T-helper 9 cell (primary cell): ENCODE data around the gene SLC41A2.
"Not testable (repeated sequence)": the region's sequence is repeated elsewhere in the genome, so short reads cannot be mapped to it uniquely, and the experiment has no call there.

Experiments
- DNase-seq: peaks from one replicate; pipeline ENCODE4 v3.0.0-alpha.2; 2020
- total RNA-seq, 2 donors: gene quantifications; one replicate each; lab custom pipeline; 2026; lab: John Stamatoyannopoulos, UW

Gene SLC41A2, protein sequence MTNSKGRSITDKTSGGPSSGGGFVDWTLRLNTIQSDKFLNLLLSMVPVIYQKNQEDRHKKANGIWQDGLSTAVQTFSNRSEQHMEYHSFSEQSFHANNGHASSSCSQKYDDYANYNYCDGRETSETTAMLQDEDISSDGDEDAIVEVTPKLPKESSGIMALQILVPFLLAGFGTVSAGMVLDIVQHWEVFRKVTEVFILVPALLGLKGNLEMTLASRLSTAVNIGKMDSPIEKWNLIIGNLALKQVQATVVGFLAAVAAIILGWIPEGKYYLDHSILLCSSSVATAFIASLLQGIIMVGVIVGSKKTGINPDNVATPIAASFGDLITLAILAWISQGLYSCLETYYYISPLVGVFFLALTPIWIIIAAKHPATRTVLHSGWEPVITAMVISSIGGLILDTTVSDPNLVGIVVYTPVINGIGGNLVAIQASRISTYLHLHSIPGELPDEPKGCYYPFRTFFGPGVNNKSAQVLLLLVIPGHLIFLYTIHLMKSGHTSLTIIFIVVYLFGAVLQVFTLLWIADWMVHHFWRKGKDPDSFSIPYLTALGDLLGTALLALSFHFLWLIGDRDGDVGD
- 2.4 to 10.8 reads per million in 2 donors for total RNA-seq

DNA sequence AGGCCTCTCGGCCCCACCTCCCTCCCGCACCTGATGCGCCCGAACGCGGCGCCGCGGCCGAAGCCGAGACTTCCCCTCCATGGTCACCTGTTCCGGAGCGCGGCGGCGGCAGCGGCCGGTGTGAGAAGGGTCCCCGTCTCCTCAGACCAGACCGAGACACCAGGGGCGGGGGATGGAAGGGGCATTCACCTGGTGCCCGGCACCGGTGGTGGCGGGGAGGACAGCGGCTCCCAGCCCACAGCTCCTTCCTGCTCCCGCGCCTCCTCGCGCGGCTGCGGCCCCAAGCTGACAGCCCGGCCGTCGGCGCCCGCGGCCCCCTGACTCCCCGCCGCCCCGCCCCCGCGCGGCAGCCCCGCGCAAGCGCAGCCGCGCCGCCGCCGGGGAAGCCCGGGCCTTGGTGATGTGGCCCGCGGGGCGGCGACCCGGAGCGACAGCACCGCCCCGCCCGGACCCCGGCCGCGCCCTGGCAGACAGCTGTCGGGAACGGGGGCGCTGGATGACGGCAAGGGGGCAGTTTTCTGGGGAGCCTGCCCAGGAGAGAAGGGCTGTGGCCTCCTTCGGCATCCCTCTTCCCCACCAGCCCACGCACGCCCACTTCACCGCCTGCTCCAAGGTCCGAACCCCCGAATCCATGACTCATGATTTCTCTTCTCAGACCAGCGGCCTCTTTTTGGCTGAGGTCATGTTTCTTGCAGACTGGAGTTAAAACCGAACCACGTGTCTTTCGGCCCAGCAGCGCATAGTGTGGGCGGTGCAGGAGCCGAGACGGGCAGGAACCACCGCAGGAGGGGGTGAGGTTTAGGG is at the start of gene SLC41A2:
SLC41A2 (minus strand) TSS at position 290 of the 804 bp plus-strand sequence. CDS start 29,763 bp downstream, outside the sequence.
- peak; percentile 71 for DNase-seq

DNA sequence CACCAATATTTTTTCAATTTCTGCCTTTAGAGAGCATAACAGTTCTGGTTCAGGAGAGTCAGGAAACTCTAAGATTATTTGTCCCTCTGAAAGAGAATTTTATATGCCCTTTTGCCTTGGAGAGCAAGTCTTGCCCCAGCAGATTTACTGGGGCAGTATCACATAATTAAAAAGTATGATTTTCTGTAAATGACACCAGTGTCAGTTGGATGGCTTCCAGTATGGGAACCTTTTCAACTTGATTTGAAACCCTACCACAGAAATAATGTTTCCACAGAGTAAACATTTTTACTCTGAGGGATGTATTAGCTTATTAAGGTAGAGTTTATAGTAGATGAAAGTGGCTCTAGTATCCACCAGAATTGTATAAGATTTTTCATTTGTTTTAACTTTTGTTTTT is 43.4 kb upstream of the SLC41A2 start:
- DNase-seq = no peak

DNA sequence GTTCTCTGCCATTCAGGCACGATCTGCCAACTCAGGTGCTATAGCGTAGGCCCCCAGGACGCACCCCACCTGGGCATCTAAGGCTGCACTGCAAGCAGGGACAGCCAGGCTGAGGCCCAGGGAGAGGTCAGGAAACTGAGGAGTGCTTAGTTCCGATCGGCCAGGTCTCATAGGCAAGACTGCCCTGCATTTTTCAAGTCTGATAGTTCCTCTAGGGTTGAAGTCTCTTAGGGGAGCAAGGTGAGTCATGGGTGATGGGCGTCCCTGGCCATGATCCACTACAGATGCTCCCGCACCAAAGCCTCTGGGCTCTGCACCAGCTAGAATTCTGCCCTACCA is 41.2 kb upstream of the SLC41A2 start:
- DNase-seq = no peak

DNA sequence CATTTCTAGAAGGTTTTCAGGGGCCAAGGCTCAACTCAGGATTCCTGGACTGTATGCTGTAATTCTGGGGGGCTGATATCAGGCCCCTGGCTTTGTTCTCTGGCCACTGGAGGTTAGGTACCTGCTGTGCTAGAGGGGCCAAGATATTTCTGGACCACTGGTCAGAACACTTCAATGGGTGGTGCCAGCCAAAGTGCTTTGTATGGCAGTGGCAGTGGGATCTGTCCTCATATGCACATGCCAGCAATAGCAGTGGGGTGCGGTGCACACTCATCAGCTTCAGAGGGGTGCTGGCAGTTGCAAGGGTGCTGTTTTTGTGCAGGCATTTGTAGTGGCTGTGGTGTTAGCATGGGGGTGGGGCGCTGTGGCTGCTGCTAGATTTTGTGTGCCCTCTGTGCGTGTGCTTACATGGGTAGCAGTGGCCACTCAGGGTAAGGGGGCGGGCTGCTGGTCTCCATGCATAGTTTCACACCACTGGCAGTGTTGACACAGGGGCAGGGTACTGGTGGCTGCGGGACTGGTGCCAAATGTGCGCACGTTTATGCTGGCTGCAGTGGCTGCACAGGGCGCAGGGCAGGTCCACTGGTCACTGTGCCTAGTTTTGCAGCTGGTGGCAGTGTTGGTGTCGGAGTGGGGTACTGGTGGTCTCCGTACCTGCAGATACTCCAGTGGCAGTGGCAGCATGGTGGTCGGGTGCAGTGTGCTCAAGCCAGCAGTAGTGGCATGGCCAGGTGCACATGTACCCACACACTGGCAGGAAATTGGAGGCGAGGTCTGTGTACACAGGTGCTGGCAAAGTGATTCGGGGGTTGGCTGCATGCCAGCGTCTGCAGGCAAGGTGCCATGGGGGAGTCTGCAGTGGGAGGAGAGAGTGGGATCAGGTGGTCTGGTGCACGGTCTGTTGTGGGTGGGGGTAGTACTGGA is 40.6 kb upstream of the SLC41A2 start:
- DNase-seq = no peak

DNA sequence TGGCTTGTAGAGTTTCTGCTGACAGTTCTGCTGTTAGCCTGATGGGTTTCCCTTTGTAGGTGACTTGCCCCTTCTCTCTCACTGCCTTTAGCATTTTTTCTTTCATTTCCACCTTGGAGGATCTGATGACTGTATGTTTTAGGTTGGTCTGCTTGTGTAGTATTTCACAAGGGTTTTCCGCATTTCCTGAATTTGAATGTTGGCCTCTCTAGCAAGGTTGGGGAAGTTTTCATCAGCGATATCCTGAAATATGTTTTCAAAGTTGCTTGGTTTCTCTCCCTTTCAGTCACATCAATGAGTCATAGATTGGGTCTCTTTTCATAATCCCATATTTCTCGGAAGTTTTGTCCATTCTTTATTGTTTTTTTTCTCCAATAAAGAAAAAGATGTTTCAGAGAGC is 39.5 kb upstream of the SLC41A2 start:
- no peak for DNase-seq

DNA sequence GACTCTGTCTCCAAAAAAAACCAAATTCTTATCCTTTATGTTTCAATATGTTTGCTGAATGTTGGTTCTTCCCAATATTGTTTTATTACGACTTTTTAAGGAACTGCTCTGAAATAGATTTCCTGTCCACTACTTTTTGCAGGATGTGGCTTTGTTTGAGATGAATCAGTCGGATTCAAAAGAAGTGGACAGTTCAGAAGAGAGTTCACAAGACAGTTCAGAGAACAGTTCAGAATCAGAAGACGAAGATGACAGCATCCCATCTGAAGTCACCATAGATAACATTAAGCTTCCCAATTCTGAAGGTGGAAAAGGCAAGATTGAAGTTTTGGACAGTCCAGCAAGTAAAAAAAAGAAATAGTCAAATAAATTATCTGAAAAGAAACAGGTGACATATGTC is 36.2 kb upstream of the SLC41A2 start:
- DNase-seq = no peak

DNA sequence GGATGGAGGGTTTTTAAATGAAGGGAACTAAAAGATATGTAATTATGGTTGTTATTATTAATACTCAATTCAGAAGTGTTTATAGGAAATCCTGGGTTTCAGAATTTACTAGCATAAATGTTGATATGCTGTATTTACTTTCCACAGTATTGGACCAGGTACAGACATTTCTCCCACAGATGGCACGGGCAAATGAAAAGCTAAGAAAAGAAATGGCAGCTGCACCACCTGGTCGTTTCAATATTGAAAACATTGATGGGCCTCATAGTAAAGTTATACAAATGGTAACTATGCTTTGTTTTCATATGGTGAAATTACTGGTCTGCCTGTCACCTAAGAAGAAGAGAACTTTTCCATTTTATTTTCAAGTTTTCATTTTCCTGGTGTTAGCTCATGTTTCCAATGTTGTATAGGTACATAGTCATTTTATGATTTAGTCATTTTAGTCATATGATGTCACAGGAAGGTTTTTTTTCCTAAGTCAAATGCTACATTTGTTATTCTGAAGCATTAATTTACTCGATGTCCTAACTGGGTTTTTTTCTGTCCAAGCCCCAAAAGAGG is 33.6 kb upstream of the SLC41A2 start:
- no peak for DNase-seq

DNA sequence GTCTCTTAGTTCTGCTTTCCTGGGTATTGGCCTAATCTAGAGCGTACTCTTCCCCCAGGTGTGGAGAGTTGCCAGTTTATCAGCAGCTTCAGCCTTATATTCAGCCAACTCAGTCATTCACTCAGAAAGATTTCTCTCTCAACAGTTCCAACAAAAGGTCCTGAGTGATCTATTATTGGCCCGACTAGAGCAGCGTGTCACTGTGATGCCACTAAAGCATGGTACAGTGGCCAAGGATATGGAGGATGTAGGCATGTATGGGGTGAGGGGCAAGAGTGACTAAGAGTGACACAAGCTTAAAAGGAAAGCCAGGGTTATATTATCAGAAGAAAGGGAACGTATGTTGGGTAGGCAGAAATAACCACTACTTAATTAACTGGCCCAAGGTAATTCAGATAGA is 32.9 kb upstream of the SLC41A2 start:
- DNase-seq = no peak

DNA sequence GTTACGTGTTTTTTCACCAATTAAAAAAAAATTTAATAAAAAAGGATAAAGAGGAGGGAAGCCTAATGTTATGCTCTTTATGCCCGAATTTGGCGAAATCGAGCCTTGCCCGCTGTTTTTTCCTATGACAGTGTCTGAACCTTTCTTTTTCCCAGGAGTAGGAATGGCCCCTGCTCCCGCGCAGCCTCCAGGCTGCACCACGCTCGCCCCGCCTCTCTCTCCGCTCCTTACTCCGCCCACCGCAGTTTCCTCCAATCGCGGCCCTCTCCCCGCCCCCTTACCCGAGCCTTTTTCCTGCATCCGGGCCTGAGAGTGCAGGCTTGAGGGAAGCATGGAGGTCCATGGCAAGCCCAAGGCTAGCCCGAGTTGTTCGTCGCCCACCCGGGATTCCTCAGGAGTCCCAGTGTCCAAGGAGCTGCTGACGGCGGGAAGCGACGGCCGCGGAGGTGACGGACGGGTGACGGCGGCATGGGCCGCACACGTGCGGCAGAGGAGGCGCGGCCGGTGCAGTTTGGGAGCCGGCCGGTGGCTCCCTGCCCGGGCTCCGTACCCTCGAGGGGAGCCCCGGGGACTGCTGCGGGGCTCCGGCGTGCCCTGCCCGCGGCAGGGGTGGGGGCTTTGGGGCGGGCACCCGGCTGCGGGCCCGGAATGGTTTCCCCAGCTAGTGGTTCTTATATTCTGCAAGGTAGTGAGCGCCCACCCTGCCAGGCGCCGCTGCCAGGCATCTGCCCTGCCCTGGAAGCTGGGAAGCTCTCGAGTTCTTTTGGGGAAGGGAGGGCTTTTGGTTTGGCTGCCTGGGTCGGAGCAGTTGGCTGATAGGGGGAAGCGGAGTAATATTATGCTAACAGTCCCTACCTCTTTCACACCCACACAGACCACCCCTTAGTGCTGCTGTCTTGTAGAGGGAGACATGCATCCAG is 28.2 kb upstream of the SLC41A2 start, which contains the start of gene NOPCHAP1:
NOPCHAP1 (plus strand) TSS at position 295 of the 920 bp plus-strand sequence; CDS start at position 332, 37 bp downstream.
- peak; percentile 84 for DNase-seq

DNA sequence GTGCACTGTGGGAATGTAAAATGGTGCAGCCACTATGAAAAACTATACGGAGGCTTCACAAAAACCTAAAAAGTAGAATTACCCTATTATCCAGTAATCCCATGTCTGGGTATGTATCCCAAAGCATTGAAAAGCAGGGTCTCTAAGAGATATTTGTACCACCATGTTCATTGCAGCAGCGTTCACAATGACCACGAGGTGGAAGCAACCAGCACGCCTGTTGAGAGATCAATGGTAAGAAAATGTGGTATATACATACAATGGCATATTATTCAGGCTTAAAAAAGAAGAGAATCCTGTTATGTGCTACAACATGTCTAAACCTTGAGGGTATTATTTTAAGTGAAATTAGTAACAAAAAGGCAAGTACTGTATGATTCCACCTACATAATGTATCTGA is 27.1 kb upstream of the SLC41A2 start:
- no peak for DNase-seq

DNA sequence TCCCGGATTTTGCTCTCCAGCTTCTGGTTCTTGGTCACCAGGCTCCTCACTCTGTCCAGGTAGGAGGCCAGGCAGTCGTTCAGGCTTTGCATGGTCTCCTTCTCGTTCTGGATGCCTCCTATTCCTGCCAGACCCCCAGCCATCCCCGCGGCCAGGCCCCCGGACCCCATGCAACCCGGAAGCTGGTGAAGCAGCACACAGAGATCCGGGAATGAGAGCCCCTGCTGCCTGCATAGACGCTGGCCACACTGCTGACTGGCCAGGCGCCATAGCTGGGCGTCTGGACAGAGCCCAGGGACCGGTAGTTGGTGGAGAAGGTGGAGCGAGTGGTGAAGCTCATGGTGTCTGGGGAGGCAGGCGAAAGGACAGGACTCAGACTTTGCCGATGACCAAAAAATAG is 19.6 kb upstream of the SLC41A2 start:
- DNase-seq = not testable (repeated sequence)

DNA sequence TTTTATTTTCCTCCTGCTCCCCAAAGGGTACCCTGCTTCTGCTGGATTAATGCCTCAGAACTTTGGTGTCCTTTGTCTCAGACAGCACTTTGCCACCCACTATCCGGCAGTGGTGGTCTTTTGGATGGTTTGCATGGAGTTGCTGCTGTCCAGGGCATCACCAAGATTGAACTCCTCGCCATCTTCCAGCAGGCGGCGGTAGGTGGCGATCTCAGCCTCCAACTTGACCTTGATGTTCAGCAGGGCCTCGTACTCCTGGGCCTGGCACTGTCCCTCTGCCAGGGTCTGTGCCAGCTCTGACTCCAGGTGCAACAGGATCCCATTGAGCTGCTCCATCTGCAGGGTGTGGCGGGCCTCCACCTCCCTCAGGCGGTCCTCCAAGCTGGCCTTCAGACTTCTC is 18.6 kb upstream of the SLC41A2 start:
- no peak for DNase-seq

DNA sequence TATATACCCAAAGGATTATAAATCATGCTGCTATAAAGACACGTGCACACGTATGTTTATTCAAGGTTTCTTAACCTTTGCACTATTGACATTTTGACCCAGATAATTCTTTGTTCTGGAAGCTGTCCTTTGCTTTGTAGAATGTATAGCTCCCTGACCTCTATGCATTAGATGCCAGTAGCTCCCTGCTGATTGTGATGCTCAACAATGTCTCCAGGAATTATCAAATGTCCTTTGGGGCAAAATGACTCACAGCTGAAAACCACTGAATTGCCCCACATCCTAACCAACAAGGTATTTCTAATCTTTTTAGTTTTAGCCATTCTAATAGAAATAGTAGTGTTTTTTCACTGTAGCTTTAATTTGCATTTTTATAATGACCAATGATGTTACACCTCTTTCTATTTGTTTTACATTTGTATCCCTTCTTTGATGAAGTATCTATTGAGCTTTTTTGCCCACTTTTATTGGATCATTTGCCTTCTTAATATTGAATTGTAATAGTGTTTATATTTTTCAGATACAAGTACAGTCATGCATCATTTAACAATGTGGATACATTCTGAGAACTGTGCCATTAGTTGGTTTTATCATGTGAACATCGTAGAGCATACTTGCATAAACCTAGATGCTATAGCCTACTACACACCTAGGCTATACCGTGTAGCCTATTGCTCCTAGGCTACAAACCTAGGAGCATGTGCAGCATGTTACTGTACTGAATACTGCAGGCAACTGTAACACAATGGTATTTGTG is 17.7 kb upstream of the SLC41A2 start:
- DNase-seq = no peak

DNA sequence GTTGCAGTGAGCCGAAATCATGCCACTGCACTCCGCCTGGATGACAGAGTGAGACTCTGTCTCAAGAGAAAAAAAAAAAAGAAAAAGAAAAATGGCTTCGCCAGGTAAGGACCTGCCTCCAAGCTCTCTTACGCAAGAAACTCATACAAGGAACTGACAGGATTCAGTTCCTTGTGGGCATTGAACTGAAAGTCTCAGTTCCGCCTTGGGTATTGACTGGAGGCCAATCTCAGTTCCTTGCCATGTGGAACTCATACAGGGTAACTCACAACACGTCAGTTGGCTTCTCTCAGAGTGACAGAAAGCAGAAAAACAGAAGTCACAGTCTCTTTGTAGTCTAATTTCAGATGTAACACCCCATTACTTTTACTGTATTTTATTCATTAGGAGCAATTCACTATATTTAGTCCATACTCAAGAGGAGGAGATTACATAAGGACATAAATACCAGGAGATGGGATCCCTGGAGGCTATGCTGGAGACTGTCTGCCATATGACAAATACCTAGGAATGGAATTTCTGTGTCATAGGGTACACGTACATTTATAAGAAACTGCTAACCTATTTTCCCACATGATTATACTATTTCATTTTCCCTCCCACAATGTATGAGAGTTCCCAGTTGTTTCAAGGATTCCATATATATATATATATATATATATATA is 16.7 kb upstream of the SLC41A2 start:
- no peak for DNase-seq

DNA sequence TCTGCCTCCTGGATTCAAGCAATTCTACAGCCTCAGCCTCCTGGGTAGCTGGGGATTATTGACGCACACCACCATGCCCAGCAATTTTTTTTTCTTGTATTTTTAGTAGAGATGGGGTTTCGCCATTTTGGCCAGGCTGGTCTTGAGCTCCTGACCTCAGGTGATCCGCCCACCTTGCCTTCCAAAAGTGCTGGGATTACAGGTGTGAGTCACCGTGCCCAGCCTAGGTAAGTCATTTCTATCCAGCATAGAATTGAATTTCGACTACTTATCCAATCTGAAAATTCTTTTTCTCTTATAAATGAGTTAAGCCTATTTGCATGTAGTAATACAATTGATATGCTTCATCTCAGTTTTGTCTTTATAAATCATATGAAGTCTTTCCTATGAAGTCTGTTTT is 15.2 kb upstream of the SLC41A2 start:
- DNase-seq = no peak

DNA sequence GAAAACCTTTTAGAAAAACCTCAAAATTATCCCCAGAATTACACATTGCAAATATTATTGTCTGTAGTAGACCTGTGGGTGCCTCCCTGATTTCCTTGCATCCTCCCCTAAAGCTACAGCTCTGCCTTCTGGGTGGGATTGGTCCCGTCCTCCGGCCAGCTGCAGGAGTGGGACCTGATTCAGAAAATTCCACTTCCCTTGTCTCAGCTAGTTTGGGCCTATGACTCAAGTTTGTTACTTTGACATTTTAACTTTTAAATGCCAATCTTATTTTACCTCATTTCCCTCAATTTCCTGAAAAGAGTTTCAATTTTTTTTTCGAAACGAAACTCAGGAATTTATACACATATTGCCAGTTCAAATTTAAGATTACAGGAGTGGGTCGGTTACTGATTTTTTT is 13.2 kb upstream of the SLC41A2 start:
- no peak for DNase-seq

DNA sequence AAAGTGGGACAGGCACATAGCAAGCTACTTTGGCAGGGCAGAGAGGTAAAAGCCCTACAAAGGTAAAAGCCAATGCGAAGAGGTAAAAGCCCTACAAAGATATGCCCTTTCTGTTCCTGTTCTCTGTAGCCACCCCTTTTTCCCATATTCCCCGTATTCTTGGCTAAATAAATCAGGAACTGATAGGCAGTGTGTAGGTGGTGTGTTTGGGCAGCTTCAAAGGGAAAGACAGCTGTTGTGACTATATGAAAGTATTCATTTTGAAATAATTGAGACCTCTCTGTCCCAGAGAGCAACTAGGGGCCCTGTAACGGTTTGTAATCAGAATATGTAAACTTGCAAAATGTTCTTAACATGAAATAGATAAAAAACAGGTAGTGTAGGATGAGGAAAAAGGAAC is 11.3 kb upstream of the SLC41A2 start:
- no peak for DNase-seq

DNA sequence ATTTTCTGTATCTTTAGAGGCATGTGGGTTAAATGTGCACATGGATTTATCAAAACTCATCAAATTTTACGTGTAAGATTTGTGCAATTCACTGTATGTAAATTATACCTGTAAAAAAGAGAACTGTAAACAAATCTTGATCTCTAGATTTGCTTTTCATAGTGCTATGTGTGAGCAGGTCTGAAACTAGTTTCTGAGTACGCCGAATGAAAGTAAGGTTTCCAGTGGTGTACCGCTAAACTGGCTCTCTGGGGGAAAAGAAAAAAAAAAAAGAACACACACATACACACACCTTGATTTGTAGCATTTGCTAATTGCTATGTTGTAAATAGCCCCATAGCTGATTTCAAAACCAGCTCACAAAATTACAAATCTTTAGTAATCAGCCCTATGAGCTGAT is 8.6 kb upstream of the SLC41A2 start:
- no peak for DNase-seq

DNA sequence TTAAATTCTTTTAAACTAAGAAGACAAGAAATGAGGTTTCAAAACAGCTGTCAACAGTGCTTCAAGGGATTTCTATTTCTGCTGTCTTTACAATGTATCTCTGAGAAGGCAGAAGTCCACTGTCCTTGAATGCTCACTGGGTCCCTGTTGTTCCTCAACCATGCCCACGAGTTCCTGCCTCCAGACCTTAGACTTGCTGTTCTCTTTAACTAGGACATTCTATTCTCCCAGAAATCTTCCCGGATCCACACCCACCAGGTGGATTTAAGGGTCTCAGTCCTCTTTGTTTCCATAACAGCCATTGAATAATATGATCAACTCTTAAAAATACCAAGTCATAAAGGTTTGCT is 6.7 kb upstream of the SLC41A2 start:
- no peak for DNase-seq
